ENCODE measurements around the gene KCNH6. TPM values are rescaled to one million over a fixed set of nuclear protein-coding genes. Genes with fewer than 3 reads are reported as not detected.

The KCNH6 gene
- total and polyA plus RNA-seq, 9 of the 15 experiments (the other 6 are each of a cell fraction or from before 2014, with no cell fraction given) = not detected

DNA sequence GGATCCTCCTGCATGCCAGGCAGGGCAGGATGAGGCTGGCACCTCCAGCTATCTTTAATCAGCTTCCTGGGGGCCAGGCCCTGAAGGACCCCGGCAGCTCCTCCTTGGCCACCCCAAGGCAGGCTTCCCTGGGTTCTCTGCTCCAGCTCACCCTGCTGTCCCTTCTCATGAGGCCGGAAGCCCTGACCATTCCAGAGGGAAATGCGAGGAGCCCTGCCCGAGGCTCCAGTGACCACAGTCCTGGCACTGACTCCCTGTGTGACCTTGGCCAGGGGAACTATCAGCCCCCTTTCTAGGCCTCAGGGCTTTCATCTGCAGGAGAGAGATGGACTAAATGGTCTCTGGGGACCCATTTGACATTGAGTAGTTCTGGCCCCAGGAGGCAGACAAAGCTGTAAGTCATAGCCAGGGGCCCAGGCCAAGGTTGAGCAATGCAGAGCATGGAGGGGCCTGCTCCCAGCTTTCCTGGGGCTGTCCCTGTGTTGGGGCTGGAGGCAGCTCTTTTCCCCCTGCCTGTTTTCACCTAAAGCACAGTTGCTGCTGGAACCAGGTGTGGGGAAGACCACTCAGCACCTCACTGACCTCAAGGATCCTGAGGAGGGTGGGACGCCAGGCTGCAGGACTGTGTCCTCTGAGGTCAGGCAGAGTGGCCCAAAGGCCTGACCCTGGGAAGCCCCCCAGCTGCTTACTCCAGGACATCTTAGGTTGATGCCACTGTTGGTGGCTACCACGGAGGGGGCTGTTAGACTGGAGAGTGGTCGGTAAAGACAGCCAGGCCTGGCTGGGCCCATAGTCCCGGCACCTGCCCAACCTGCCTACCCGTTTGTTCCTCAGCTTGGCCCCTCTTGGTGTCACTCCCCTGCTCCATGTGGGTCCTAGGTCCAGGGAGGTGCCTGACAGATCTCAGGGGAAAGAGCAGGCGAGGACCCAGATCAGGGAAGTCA, 8.1 kb downstream of the KCNH6 start (continued):
- TF ChIP-seq ZNF175 (CRISPR knock-in tag; IDR thresholded peaks at IDR 0.05; ENCODE audit: low read depth) = no peak
- TF ChIP-seq ZNF764 (CRISPR knock-in tag; IDR thresholded peaks at IDR 0.05; ENCODE audit: low read depth) = no peak
- TF ChIP-seq PTBP1 (IDR thresholded peaks at IDR 0.05; ENCODE audit: low read depth, low read length) = no peak
- no peak for TF ChIP-seq HDGF (IDR thresholded peaks at IDR 0.05)
- TF ChIP-seq ZNF133 (CRISPR knock-in tag; IDR thresholded peaks at IDR 0.05) = no peak

DNA sequence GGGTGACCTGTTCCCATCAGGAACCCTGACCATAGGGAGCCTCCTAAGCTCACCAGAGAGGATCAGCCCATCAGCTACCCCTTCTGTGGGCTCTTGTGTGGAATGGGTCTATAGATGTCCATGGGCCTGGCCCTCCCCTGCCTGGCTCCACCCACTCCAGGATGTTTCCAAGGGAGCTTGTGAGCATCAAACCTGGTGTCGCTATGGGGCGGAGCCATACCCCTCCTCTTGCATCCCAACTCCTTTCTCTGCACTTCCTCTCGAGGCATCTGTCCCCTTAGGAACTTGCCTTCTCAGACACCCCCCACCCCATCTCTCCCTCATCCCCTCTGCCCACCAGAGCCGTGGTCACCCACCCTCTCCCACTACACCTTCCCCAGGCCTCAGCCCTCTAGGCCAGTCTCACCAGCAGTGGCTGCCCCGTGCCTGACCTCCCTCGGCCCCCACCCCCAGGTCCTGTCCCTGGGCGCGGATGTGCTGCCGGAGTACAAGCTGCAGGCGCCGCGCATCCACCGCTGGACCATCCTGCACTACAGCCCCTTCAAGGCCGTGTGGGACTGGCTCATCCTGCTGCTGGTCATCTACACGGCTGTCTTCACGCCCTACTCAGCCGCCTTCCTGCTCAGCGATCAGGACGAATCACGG, 10.4 kb downstream of the KCNH6 start:
- no peaks in the 10 kb centered on the region for H3K36me3 ChIP-seq (ENCODE audit: control insufficient read depth, insufficient read depth, low read length)
- WGBS (ENCODE audit: insufficient coverage, low coverage, missing lambda C conversion rate) = 11% methylated on average over 18 of the region's 20 CpGs
- intact Hi-C loops (cut with micrococcal nuclease) = no loop called here

More for the DNA sequence above, 10.4 kb downstream of the KCNH6 start:
- H3K27me3 ChIP-seq (ENCODE audit: control insufficient read depth in 2 of 2, insufficient read depth in 2 of 2, low read length in 2 of 2) = peaks cover 22 to 50% of the 10 kb centered on the region in 2 experiments; a peak in 4 of 5 replicates
- H3K9me3 ChIP-seq (replicated peaks; ENCODE audit: control insufficient read depth, insufficient read depth, low read depth, low read length) = no peaks in the 10 kb centered on the region
- in situ Hi-C loops (cut with MboI) = no loop called here
- no peak for FAIRE-seq
- peaks cover 0 to 39% of the 10 kb centered on the region in 2 experiments; a peak in 3 of 5 replicates for H3K4me1 ChIP-seq (replicated peaks in 1 of 2; ENCODE audit: control insufficient read depth in 2 of 2, insufficient read depth in 2 of 2, low read length in 2 of 2)
- no peaks in the 10 kb centered on the region for H3K79me2 ChIP-seq (ENCODE audit: control insufficient read depth, insufficient read depth, low read length)
- no TSS peak for BruUV-seq (replicated peaks)
- no peak overlapping the region for H3K9ac ChIP-seq (ENCODE audit: insufficient read depth in 1 of 2, low read depth in 2 of 2, low read length in 2 of 2)
- ATAC-seq = peak; percentile 70
- POLR2A ChIA-PET = interaction anchor here (0.7 to 1.0 kb wide), 2 partner anchors 11 to 326 kb away, joined by 3 read pairs; no protein-coding TSS in a partner anchor
- no peak overlapping the region for H3K27ac ChIP-seq (ENCODE audit: extremely low read depth, low read depth, low read length)
- TF ChIP-seq CTBP1 (IDR thresholded peaks at IDR 0.05; ENCODE audit: borderline replicate concordance) = peak; percentile 31; the same call in 1 of the 2 replicates
- peak; percentile 16; the same call in 1 of the 2 replicates for TF ChIP-seq SPI1 (IDR thresholded peaks at IDR 0.05; ENCODE audit: borderline replicate concordance, low read depth, low read length)
- TF ChIP-seq HDAC8 (tag; IDR thresholded peaks at IDR 0.05) = no peak
- no peak overlapping the region for H2AFZ ChIP-seq (ENCODE audit: low read depth, low read length)
- no peak overlapping the region for H3K4me2 ChIP-seq (ENCODE audit: insufficient read depth, low read length)
- H4K20me1 ChIP-seq (replicated peaks; ENCODE audit: control insufficient read depth, insufficient read depth, low read length) = peaks cover 5% of the 10 kb centered on the region; the same call in 1 of the 2 replicates
- CTCF ChIA-PET (ENCODE audit: low intra/inter-chr PET ratio) = no interaction called here
- H3K4me3 ChIP-seq = no peak overlapping the region
- H3K9me1 ChIP-seq (ENCODE audit: control insufficient read depth, insufficient read depth, low read length) = peaks cover 3% of the 10 kb centered on the region
- peak in 3 of 4 experiments; percentile 43 to 48 (median 47) for DNase-seq (ENCODE audit: extremely low read depth in 1 of 4, low spot score in 3 of 4)
